ENCODE results near the gene PRM2.

- TF ChIP-seq CTCF (IDR thresholded peaks at IDR 0.05), result no peak
- no peak for TF ChIP-seq POLR2A (IDR thresholded peaks at IDR 0.05)
Observed at GRCh38 chr16:11235703-11235991, 40.6 kb downstream of the PRM2 start.

All from Peyer's patch (tissue), 4 donors.